ENCODE data around the gene PCGF2.

The PCGF2 gene

DNA sequence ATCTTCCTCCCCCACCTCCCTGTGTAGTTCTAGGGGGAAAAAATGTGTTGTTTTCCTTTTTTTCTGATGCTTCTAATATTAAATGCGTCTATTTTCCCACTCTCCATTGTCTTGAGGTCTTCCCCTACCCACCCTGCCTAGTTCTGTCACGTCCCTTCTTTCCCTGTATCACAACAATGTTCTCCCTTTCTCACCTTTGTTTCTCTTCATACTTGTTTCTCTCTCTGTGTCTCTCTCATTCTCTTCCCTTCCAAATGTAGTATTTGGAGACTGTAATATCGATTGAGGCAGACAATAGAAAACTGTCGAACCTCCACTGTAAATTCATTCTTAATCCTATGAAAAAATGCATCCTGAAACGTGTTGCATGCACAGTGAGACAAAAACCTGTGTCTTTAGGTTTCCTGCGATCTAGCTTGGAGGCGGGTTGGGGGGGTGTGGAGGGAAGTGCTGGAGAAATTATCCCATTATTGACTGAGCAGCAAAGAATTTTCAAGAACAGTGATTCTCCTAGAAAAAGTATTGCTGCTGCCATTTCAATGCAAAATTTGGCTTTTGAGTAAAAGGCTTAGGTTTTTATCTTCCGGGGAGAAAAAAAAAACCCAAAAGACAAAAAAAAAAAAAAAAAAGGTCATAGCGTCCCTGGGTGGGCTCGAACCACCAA lies 3.1 kb upstream of the PCGF2 start:
- DNase-seq = no peak

DNA sequence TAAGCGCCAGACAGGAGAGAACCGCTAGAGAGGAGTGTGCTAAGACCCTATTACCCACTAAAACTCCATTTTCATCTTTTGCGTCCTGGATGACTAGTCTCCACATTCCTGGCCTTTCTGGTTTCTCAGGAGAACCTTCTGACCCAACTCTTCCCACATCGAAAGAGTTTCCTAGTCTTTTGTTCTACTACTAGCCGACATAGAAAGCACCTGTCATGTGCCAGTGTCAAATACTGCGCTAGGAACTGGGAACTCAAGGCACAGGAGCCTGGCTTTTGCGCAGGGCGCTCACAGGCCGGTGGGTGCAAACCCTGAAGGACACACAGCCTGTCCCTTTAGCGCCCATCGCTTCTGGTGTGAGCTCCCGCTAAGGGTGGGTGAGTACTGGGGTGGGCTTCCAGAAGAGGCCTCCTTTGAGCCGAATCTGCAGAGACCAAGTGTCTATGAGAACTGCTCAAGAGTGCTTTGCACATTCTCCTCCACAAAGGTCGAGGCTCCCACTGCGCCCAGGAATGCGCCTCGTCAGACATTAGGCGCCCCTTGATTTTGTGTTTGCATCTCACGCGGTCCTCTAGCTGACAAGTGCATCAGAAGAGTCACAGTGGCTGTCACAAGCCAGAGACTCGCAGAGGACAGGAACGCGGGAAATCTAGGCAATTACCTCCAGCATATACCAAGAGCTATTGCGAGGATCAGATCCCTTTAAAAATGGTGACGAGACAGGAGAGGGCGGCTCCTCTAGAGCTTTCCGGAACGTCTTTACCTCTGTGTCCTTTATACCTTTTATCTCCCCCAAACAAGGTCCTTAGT lies 2.4 kb upstream of the PCGF2 start:
- no peak for DNase-seq

DNA sequence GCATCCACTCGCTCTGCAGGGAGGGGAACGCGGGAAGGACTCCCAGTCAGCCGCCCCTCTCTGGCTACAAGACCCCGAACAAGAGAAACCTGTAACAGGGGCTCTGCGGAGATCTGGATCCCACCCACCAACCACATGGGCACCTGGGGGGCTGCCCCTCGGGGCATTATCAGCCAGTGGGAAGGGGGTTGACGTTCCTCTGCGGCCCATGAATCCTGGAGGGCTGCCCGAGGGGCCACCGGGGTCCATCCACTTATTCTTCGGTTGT lies 1.8 kb upstream of the PCGF2 start:
- DNase-seq = no peak

DNA sequence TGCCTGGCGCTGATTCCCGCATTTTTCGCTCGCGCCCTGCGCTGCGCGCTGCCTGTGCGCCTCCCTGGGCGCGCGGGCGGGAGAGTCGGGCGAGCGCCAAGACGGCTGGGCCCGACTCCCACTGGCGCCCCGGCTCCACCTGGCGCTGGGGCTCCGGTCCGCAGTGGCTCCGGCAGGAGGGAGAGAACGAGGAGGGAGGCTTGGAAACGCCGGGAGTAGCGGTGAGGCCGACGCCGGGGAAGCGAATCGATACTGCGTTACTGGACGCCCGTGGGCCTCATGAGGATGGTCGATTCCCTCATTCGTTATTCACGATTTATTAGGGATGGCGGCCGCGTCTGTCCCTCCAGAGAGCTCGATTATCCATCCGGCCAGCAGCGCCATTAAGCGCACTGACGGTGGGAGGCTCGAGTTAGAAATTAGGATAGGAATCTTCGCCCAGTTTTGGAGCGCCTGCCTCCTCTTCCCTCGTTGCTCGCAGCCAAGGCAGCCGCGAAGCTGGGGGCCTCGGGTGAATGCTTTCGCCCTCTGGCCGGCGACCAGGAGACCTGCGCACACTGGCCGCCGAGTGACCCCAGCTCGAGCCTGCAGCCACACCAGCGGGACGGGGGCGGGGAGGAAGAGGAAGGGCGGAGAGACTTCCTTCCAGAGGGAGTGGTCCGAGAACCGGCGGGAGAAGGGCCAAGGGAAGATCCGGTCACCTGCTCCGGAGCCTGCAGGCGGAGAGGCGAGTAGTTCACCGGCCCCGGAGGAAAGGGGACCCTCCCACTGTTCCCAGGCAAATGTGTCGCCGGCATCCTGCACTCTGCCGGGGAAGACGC lies 1.3 kb upstream of the PCGF2 start:
- DNase-seq = no peak

DNA sequence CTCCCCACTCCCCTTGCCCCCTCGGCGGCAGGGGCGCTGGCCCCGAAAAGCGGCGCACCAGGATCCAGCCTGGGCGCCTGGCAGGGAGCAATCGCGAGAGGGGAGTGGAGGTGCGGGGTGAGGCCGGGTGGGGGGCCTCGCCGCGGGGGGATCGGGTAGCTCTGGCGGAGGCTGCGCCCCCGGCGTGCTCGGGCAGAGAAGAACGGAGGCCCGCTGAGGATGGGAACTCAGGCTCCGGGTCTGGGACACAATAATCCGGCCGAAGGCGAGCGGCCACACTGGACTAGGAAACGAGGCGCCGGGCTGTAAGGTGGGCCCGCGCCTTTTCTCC lies 721 bp upstream of the PCGF2 start:
- no peak for DNase-seq

- DNase-seq = no peak
These were observed 530 bp downstream of the PCGF2 start for GRCh38 chr17:38747463-38748148.

DNA sequence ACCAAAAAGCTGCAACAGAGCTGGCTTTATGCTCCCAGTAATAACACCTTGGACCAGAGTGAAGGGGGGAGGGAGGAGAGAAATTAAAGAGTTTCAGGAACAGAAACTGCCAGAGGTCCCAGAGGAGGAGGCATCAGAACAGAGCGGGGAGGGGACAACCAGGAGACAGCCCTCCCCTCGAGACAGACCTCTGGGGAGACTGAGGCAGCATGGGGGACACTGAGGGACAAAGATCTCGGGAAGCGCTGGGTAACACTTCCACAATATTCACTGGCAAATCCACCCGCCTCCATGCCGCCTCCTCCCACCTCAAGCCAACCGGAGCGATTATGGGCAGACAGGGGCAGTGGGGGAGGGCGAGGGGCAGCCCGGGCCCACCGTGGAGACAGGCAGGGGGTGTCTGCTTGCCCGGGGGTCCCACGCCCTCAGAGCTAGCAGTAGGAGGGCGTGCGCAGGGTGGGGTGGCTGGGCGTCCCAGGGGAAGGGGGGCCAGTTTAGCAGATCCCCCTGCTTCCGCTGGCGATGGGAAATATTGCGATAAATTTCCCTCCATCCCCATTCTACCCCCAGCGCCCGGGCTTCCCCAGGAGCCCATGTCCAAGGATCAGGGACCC lies 1.2 kb downstream of the PCGF2 start:
- no peak for DNase-seq

DNA sequence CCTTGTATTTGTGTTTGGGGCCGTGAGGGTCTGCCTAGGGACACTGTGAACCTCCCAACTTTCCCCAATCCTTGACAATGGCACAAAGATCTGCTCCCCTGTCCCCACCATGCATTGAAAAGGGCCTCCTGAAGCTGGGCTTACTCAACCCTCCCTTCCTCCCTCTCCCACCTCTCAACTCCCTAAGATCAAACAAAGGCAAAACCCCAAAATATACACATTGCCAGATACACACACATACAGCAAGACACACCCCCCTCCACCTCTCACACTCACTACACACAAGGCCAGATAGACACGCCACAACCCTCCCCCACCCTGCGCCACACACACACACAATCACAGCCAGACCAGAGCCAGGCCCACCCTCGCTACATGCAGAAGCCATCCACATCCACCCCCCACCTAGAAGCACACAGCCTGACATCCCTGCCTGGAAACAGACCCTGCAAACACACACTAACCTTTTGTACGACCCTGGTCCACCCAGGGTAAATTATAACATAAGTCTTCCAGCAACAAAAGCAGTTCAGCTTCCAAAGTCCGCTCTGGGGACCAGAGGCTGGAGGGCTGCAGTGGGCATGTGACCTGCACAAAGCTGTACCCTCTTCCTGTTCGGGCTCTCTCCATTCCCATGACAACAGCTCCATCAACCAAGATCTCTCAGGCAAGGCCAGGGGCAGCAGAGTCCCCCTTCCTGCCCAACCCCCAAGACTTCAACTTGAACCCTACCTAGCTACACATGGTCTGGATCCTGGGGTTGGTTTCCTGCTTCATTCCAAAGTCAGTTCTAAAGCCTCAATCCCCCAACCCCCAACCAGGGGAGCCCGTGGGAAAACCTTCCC lies 1.9 kb downstream of the PCGF2 start:
- DNase-seq = no peak

- DNase-seq = no peak
These were observed 2.6 kb downstream of the PCGF2 start for GRCh38 chr17:38745545-38745944.

DNA sequence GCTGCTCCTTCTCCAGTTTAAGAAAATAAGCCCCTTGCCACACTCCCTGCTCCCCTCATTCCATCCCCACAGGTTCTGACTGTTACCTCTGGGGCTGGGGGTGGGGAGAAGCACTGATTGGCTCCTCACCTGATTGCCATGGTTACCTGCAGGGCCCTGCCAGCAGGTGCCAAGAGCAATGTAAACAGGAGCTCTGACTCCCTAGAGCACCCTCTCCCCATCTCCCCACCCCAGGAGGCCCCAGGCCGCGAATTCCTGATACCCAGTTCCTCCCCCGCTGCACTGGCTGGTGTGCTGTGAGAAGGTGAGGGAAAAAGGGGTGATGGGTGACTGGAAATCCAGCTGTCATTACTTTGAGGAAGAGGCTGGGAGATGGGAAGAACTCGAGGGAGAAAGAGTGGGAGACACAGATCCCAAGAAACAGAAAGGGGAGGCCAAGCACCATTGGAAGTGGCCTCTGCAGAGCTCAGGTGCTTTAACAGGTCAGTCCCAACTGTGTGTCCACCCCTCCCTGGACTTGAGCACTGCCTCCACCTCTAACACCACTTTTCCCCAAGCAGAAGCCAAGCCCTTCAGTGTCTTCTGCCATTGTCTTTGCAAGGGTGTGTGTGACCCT lies 4.5 kb downstream of the PCGF2 start:
- DNase-seq = no peak

- no peak for DNase-seq
These were observed 5.5 kb downstream of the PCGF2 start for GRCh38 chr17:38742411-38743308.

DNA sequence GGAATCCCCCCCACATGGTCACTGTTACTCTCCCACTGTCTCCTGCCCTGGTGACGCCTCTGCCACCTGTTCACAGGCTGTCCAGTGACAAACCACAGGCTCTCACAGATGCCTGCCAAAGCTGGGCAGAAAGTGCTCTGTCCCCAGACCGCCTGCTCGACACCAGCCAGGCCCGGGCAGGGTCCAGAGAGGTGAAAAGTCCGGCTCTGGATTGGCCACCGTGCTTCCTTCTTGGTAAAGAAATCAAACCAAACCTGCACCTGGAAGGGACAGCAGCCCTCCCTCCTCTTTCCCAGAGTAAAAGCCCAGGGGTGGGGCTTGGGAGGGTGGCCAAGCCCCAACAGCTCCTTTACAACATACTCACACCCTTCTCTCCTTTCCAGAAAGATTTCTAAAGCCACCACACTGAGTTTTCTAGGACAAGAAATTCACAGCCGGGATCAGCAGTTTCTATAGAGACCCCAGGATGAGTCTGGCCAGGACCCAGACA lies 6.2 kb downstream of the PCGF2 start:
- DNase-seq = no peak

GRCh38 chr17:38741461-38741860 lies 6.7 kb downstream of the PCGF2 start:
- no peak for DNase-seq

DNA sequence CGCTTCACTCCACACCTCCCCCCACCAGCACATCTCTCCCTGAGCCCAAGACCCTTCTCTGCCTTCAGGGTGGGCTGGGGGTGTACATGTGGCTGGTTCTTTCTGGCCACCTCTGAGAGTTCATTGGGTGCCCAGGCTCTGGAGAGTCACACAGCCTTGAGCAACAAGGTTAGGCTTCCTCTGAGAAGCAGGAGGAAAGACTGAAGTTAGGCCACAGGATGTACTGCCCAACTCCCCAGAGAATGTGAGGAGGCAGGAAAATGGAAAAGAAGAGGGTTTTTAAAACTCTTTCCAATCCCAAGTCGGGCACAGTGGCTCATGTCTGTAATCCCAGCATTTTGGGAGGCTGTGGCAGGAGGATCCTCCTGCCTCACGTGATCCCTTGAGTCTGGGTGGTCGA lies 7.3 kb downstream of the PCGF2 start:
- no peak for DNase-seq

DNA sequence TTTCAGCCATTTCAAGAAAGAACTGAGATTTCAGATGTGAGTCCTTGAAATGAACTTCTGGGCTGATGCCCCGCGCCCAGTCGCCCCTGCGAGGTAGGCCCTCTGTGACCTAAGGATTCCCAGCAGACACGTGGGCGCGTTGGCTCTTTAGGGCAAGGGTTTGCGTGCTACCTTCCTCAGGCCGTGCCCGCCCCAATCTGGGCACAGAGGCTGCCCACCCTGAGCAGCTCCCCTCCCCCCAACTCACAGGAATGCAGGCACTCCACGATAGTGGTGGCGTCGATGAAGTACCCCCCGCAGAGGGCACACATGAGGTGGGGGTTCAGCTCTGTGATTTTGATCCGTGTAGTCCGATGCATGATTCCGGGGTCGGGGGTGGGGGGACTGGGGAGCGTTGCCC lies 8.1 kb downstream of the PCGF2 start:
- DNase-seq = no peak

GRCh38 chr17:38739305-38739704 lies 8.8 kb downstream of the PCGF2 start:
- no peak for DNase-seq

DNA sequence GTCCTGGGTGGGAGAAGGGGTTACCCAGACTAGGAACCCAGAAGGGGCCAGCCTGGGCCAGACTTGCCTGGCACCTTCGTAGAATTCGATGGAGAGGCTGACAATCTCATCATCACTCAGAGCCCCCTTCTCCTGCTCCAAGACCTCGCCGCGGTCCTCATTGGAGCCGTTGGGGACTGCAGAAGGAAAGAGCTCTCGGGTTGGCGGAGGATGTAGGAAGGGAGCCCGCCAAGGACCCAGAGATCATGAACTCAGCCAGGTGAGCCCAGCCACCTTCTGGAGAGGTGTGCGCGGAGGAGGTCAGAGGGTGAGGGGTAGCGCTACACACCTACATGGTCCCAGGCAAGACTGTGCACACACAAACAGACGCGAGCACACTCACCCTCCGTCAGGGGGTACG lies 9.4 kb downstream of the PCGF2 start:
- DNase-seq = no peak

DNA sequence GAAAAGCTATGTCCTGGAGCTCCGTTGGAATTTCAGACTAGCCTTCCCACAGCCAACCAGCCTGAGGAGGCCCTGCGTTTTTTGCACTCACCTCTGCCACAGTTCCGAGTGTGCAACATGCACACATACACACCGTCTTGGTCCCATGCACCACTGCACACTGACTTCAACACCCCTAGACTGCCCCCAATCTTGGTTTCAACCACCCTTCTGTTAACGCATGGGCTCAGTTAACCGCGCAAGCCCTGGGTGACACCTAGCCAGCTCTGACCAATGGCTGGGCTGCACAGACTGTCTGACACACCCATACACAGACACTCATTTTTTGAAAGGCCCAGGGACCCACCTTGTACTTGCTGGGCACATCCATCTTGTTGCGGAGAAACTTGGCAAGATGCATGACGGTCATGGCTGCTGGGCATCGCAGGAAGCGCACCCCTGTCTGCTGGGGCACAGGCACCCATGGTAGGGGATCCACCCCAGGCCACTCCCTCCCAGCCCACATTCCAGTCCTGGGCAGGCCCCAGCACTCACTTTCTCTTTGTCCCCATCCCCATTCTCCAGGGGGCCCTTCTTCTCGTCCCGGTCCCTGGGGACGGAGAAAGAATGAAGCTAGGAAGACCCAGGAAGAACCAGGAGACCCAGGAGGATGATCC lies 10.0 kb downstream of the PCGF2 start:
- no peak for DNase-seq

GRCh38 chr17:38735161-38735997 lies 12.8 kb downstream of the PCGF2 start:
- peak; percentile 47 to 72 (median 63) for DNase-seq

Data from T-helper 1 cell (primary cell).